ENCODE data around the gene COA8.
"Not testable (repeated sequence)": the region's sequence is repeated elsewhere in the genome, so short reads cannot be mapped to it uniquely, and the experiment has no call there.

Gene COA8

DNA sequence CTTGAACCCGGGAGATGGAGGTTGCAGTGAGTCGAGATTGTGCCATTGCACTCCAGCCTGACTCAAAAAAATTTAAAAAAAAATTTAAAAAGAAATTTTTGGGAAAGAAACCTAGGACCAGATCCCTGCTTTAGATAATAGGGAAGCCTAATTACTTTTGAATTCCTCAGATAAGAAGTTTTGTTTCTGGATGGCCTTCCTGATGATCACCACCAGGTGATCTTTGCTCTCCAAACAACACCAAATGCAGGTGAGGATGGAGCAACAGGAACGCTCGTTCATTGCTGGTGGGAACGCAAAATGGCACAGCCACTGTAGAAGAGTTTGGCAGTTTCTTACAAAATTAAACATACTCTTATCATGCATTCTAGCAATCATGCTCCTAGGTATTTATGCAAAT is 37.7 kb downstream of the COA8 start:
- H3K9me3 ChIP-seq: no peaks in the 10 kb centered on the region
- peaks cover 6% of the 10 kb centered on the region for H3K27me3 ChIP-seq
- H3K27ac ChIP-seq: no peak overlapping the region
- H3K36me3 ChIP-seq: no peaks in the 10 kb centered on the region
- TF ChIP-seq, protein P1, sequence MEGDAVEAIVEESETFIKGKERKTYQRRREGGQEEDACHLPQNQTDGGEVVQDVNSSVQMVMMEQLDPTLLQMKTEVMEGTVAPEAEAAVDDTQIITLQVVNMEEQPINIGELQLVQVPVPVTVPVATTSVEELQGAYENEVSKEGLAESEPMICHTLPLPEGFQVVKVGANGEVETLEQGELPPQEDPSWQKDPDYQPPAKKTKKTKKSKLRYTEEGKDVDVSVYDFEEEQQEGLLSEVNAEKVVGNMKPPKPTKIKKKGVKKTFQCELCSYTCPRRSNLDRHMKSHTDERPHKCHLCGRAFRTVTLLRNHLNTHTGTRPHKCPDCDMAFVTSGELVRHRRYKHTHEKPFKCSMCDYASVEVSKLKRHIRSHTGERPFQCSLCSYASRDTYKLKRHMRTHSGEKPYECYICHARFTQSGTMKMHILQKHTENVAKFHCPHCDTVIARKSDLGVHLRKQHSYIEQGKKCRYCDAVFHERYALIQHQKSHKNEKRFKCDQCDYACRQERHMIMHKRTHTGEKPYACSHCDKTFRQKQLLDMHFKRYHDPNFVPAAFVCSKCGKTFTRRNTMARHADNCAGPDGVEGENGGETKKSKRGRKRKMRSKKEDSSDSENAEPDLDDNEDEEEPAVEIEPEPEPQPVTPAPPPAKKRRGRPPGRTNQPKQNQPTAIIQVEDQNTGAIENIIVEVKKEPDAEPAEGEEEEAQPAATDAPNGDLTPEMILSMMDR (IDR thresholded peaks at IDR 0.05): no peak
- H3K4me3 ChIP-seq (ENCODE audit: low read depth in 1 of 2, low read length in 1 of 2): no peak overlapping the region
- H3K4me1 ChIP-seq (ENCODE audit: control insufficient read depth in 1 of 2, insufficient read depth in 1 of 2, low read depth in 1 of 2, low read length in 1 of 2): no peaks in the 10 kb centered on the region

DNA sequence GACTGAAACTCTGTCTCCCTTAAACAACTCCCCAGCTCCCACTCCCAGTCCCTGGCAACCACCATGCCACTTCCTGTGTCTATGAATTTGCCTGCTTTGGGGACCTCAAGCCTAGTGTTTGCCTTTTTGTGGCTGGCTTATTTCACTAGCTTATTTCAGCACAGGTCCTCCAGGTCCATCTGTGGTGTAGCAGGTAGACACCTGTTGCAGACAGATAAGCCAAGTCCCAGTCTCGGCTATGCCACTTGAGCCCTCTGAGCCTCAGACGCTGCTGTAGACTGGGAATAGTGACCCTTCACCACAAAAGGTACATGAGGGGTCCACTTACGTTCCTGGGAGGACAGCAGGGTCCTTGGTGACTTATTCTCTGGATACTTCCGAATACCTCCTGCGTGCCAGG is 41.9 kb downstream of the COA8 start:
- TF ChIP-seq, protein P1 (IDR thresholded peaks at IDR 0.05): no peak
- no peaks in the 10 kb centered on the region for H3K9me3 ChIP-seq
- peaks cover 47% of the 10 kb centered on the region for H3K27me3 ChIP-seq
- no peak overlapping the region for H3K4me3 ChIP-seq (ENCODE audit: low read depth in 1 of 2, low read length in 1 of 2)
- no peaks in the 10 kb centered on the region for H3K36me3 ChIP-seq
- H3K4me1 ChIP-seq (ENCODE audit: control insufficient read depth in 1 of 2, insufficient read depth in 1 of 2, low read depth in 1 of 2, low read length in 1 of 2): peaks cover 13 to 14% of the 10 kb centered on the region in 2 experiments
- no peak overlapping the region for H3K27ac ChIP-seq

DNA sequence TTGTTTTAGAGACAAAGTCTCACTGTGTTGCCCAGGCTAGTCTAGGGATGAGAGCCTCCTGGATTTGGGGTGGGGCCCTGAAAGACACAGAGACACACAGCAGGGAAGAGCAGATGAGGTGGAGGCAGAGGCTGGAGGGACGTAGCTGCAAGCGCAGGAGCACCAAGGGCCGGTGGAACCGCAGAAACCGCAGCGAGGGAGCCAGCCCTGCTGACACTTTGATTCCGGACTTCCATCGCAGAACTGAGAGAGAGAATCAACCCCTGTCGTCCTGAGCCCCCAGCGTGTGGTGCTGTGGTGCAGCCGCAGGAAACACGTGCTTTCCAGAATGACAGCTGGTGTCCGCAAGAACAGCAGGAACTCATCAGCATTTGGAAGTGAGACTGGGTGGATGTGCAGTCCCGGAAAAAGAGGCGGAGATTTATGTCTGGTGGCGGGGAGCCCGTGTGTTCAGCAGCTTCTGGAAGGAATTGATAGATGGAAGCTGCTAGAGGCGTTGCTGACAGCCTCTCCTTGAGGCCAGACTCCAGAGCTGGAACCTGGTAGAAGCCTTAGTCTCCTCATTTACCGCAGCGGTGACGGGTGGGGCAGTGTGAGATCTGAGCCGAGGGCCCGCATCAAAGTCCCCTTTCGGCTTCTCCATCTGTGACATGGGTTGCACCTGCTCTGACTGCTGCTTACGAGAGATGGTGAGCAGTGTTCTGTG is 44.4 kb downstream of the COA8 start:
- peaks cover 49% of the 10 kb centered on the region for H3K27me3 ChIP-seq
- H3K4me3 ChIP-seq (ENCODE audit: low read depth in 1 of 2, low read length in 1 of 2): no peak overlapping the region
- peaks cover 13 to 14% of the 10 kb centered on the region in 2 experiments for H3K4me1 ChIP-seq (ENCODE audit: control insufficient read depth in 1 of 2, insufficient read depth in 1 of 2, low read depth in 1 of 2, low read length in 1 of 2)
- H3K36me3 ChIP-seq: no peaks in the 10 kb centered on the region
- TF ChIP-seq, protein P1 (IDR thresholded peaks at IDR 0.05): no peak
- no peaks in the 10 kb centered on the region for H3K9me3 ChIP-seq
- no peak overlapping the region for H3K27ac ChIP-seq

DNA sequence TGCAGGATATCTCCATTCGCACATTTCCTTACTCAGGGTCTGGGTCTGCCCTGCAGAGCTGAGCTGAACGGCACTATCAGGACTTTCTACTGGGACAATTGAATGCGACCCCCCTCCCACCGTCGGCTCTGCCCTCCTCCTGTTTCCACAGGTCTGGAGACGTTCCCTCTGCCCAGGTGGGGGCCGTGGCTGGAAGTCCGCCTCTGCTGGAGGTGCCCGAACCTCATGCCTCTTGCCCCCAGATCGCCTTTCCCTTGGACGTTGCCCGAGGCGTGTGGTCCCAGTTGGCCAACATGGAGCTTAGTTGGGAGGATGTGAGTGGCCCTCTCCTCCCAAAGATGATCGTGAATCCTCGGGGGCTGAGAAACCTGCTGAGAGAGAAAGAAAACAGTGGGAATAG is 45.1 kb downstream of the COA8 start:
- no peak overlapping the region for H3K4me3 ChIP-seq (ENCODE audit: low read depth in 1 of 2, low read length in 1 of 2)
- no peaks in the 10 kb centered on the region for H3K9me3 ChIP-seq
- no peak overlapping the region for H3K27ac ChIP-seq
- peaks cover 13 to 14% of the 10 kb centered on the region in 2 experiments for H3K4me1 ChIP-seq (ENCODE audit: control insufficient read depth in 1 of 2, insufficient read depth in 1 of 2, low read depth in 1 of 2, low read length in 1 of 2)
- H3K27me3 ChIP-seq: peaks cover 49% of the 10 kb centered on the region
- TF ChIP-seq, protein P1 (IDR thresholded peaks at IDR 0.05): no peak
- H3K36me3 ChIP-seq: no peaks in the 10 kb centered on the region

DNA sequence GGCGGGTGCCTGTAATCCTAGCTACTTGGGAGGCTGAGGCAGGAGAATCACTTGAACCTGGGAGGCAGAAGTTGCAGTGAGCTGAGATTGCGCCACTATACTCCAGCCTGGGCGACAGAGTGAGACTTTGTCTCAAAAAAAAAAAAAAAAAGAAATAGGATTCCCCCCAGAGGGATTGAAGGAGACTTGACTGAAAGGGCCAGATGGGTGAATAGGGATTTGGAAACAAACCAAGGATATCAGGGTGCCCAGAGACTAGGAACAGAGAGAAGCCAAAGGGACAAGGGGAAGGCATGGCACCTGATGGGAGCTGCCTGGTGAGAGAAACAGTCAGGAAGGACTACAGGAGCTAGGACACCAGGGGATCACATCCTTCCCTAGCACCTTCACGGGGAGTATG is 46.3 kb downstream of the COA8 start:
- peaks cover 49% of the 10 kb centered on the region for H3K27me3 ChIP-seq
- H3K36me3 ChIP-seq; H3K9me3 ChIP-seq; H3K27ac ChIP-seq; H3K4me3 ChIP-seq (ENCODE audit: low read depth in 1 of 2, low read length in 1 of 2): not testable (repeated sequence)
- H3K4me1 ChIP-seq (ENCODE audit: control insufficient read depth in 1 of 2, insufficient read depth in 1 of 2, low read depth in 1 of 2, low read length in 1 of 2): peaks cover 13 to 14% of the 10 kb centered on the region in 2 experiments

DNA sequence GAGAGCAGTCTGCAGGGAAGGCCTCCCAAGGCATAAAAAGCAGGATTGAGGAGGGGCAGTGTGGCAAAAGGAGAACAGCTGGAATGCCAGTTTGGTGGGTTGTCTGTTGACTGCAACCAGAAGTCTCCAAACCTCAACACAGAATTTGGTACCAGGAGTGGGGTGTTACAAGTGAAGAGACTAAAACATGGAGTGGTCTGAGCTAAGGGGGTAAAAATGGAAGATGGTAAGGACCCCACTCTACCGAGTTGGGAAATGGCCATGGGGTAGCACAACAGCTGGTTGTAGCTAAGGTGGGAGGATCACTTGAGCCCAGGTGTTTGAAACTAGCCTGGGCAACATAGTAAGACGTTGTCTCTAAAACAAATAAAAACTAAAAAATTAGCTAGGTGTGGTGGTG is 48.5 kb downstream of the COA8 start:
- H3K27ac ChIP-seq: no peak overlapping the region
- peaks cover 36% of the 10 kb centered on the region for H3K27me3 ChIP-seq
- H3K36me3 ChIP-seq: no peaks in the 10 kb centered on the region
- no peaks in the 10 kb centered on the region for H3K9me3 ChIP-seq
- H3K4me3 ChIP-seq (ENCODE audit: low read depth in 1 of 2, low read length in 1 of 2): no peak overlapping the region
- H3K4me1 ChIP-seq (ENCODE audit: control insufficient read depth in 1 of 2, insufficient read depth in 1 of 2, low read depth in 1 of 2, low read length in 1 of 2): peaks cover 13 to 14% of the 10 kb centered on the region in 2 experiments
- TF ChIP-seq, protein P1 (IDR thresholded peaks at IDR 0.05): no peak
